HEK293 (cell line): Measurements from ENCODE around the gene RBM4B.
A peak's percentile ranks its signal among the peaks of the same experiment; 100 is the strongest.

Experiments used
- BCL6B ChIP-seq: fragments of 450-650 bp; formaldehyde crosslinking; IDR thresholded peaks from 2 replicates; pipeline ENCODE4 v1.5.1; 2017; ENCODE audit warnings: missing biosample characterization, missing genetic modification characterization
- KLF9 ChIP-seq: fragments of 450-650 bp; formaldehyde crosslinking; IDR thresholded peaks from 2 replicates; pipeline ENCODE4 v1.5.1; 2016; ENCODE audit warnings: missing biosample characterization, missing genetic modification characterization, low read depth
- PRDM1 ChIP-seq: fragments of 450-650 bp; formaldehyde crosslinking; IDR thresholded peaks from 2 replicates; pipeline ENCODE4; 2016; ENCODE audit warnings: missing biosample characterization, missing genetic modification characterization
- PRDM10 ChIP-seq: fragments of 450-650 bp; formaldehyde crosslinking; IDR thresholded peaks from 2 replicates; pipeline ENCODE4 v1.5.1; 2016; ENCODE audit warnings: missing biosample characterization, missing genetic modification characterization
- PRDM6 ChIP-seq: fragments of 450-650 bp; formaldehyde crosslinking; IDR thresholded peaks from 2 replicates; pipeline ENCODE4 v1.5.1; 2017; ENCODE audit warnings: missing biosample characterization, missing genetic modification characterization
- SALL2 ChIP-seq: fragments of 450-650 bp; formaldehyde crosslinking; IDR thresholded peaks from 2 replicates; pipeline ENCODE4 v1.5.0; 2017; ENCODE audit warnings: missing biosample characterization, mild to moderate bottlenecking, missing genetic modification characterization, borderline replicate concordance
- SCRT2 ChIP-seq: fragments of 450-650 bp; formaldehyde crosslinking; IDR thresholded peaks from 2 replicates; pipeline ENCODE4 v1.5.1; 2016; ENCODE audit warnings: missing biosample characterization, missing genetic modification characterization
- SETDB1 ChIP-seq: IDR thresholded peaks from one replicate; pipeline ENCODE4 v1.6.1; 2017; ENCODE audit warnings: mild to moderate bottlenecking, low read length, moderate library complexity, mixed read lengths; ENCODE audit not compliant: insufficient read length
- TCF7L2 ChIP-seq: IDR thresholded peaks from 2 replicates; pipeline ENCODE4 v1.6.1; 2011; ENCODE audit warnings: low read depth, mild to moderate bottlenecking, inconsistent platforms, low read length, moderate library complexity, borderline replicate concordance
- YY2 ChIP-seq: fragments of 450-650 bp; formaldehyde crosslinking; IDR thresholded peaks from 2 replicates; pipeline ENCODE4 v1.5.1; 2016; ENCODE audit warnings: missing biosample characterization, missing genetic modification characterization
- ZBTB26 ChIP-seq: fragments of 450-650 bp; formaldehyde crosslinking; optimal IDR thresholded peaks from 2 replicates; pipeline ENCODE3; 2016; ENCODE audit warnings: missing biosample characterization, mild to moderate bottlenecking, missing genetic modification characterization
- ZBTB49 ChIP-seq: fragments of 450-650 bp; formaldehyde crosslinking; IDR thresholded peaks from 2 replicates; pipeline ENCODE4 v1.5.1; 2016; ENCODE audit warnings: missing biosample characterization, missing genetic modification characterization, low read depth
- ZEB2 ChIP-seq: fragments of 450-650 bp; formaldehyde crosslinking; IDR thresholded peaks from 2 replicates; pipeline ENCODE4 v1.5.1; 2016; ENCODE audit warnings: missing biosample characterization, missing genetic modification characterization
- ZFP37 ChIP-seq: fragments of 450-650 bp; formaldehyde crosslinking; IDR thresholded peaks from 2 replicates; pipeline ENCODE4 v1.5.1; 2016; ENCODE audit warnings: missing biosample characterization, missing genetic modification characterization
- ZFP41 ChIP-seq: fragments of 450-650 bp; formaldehyde crosslinking; IDR thresholded peaks from 2 replicates; pipeline ENCODE4 v1.5.1; 2016; ENCODE audit warnings: missing biosample characterization, missing genetic modification characterization, borderline replicate concordance
- ZNF114 ChIP-seq: fragments of 450-650 bp; formaldehyde crosslinking; IDR thresholded peaks from 2 replicates; pipeline ENCODE4 v1.5.0; 2017; ENCODE audit warnings: missing biosample characterization, missing genetic modification characterization
- ZNF19 ChIP-seq: fragments of 450-650 bp; formaldehyde crosslinking; IDR thresholded peaks from 2 replicates; pipeline ENCODE4; 2016; ENCODE audit warnings: missing biosample characterization, missing genetic modification characterization, low read depth
- ZNF223 ChIP-seq: fragments of 450-650 bp; formaldehyde crosslinking; IDR thresholded peaks from 2 replicates; pipeline ENCODE4 v1.5.1; 2016; ENCODE audit warnings: missing biosample characterization, missing genetic modification characterization
- ZNF423 ChIP-seq: fragments of 450-650 bp; formaldehyde crosslinking; IDR thresholded peaks from 2 replicates; pipeline ENCODE4 v1.5.1; 2016; ENCODE audit warnings: missing biosample characterization, missing genetic modification characterization
- ZNF433 ChIP-seq: fragments of 450-650 bp; formaldehyde crosslinking; IDR thresholded peaks from 2 replicates; pipeline ENCODE4 v1.5.1; 2016; ENCODE audit warnings: missing biosample characterization, missing genetic modification characterization, low read depth
- ZNF449 ChIP-seq: fragments of 450-650 bp; formaldehyde crosslinking; IDR thresholded peaks from 2 replicates; pipeline ENCODE4 v1.5.1; 2017; ENCODE audit warnings: missing biosample characterization, mild to moderate bottlenecking, missing genetic modification characterization, moderate library complexity
- ZNF514 ChIP-seq: fragments of 450-650 bp; formaldehyde crosslinking; IDR thresholded peaks from 2 replicates; pipeline ENCODE4 v1.5.1; 2016; ENCODE audit warnings: missing biosample characterization, missing genetic modification characterization
- ZNF558 ChIP-seq: fragments of 450-650 bp; formaldehyde crosslinking; IDR thresholded peaks from 2 replicates; pipeline ENCODE4 v1.5.1; 2016; ENCODE audit warnings: missing biosample characterization, missing genetic modification characterization
- ZNF580 ChIP-seq: fragments of 450-650 bp; formaldehyde crosslinking; IDR thresholded peaks from 2 replicates; pipeline ENCODE4 v1.5.1; 2016; ENCODE audit warnings: missing biosample characterization, missing genetic modification characterization
- ZNF701 ChIP-seq: fragments of 450-650 bp; formaldehyde crosslinking; IDR thresholded peaks from 2 replicates; pipeline ENCODE4 v1.5.1; 2016; ENCODE audit warnings: missing biosample characterization, missing genetic modification characterization
- ZNF768 ChIP-seq: fragments of 450-650 bp; formaldehyde crosslinking; IDR thresholded peaks from 2 replicates; pipeline ENCODE4 v1.5.1; 2018; ENCODE audit warnings: missing biosample characterization, mild to moderate bottlenecking, missing genetic modification characterization
- ZNF830 ChIP-seq: fragments of 450-650 bp; IDR thresholded peaks from 2 replicates; pipeline ENCODE4 v1.5.0; 2018; ENCODE audit warnings: missing biosample characterization, missing genetic modification characterization, low read depth, mild to moderate bottlenecking, moderate library complexity

Gene RBM4B

GRCh38 chr11:66638177-66639065 lies 39.3 kb downstream of the RBM4B start, which contains the start of gene RBM4 (continued):
- peak; percentile 92 for TF ChIP-seq ZEB2 (tag by site-specific recombination)
- no peak for TF ChIP-seq PRDM6 (tag by site-specific recombination)
- TF ChIP-seq SALL2: no peak
- TF ChIP-seq YY2 (tag by site-specific recombination): peak; percentile 30; the same call in 1 of the 2 replicates
- TF ChIP-seq ZNF19 (tag by site-specific recombination): no peak
- no peak for TF ChIP-seq ZNF514 (tag by site-specific recombination)
- no peak for TF ChIP-seq TCF7L2
- 0 out of 2 replicates have a peak, but pooled peaks have one; percentile 60 for TF ChIP-seq ZNF580 (tag by site-specific recombination)
- TF ChIP-seq ZNF558 (tag by site-specific recombination): no peak
- TF ChIP-seq ZNF223: no peak
- TF ChIP-seq SCRT2: no peak
- no peak for TF ChIP-seq ZBTB49
- TF ChIP-seq ZNF449 (tag by site-specific recombination): peak; percentile 23; the same call in 1 of the 2 replicates
- no peak; the same call in 1 of the 2 replicates for TF ChIP-seq ZFP37 (tag by site-specific recombination)
- TF ChIP-seq PRDM1: no peak
- peak; percentile 37; the same call in 1 of the 2 replicates for TF ChIP-seq KLF9
- peak; percentile 57 for TF ChIP-seq ZBTB26 (tag by site-specific recombination)
- TF ChIP-seq ZNF423 (tag by site-specific recombination): peak; percentile 40; the same call in 1 of the 2 replicates
- no peak for TF ChIP-seq ZNF830 (tag by site-specific recombination)
- TF ChIP-seq ZNF433: no peak
- peak; percentile 55; the same call in 1 of the 2 replicates for TF ChIP-seq PRDM10
- TF ChIP-seq SETDB1: no peak
- TF ChIP-seq ZNF114 (tag by site-specific recombination): no peak
- TF ChIP-seq ZFP41 (tag by site-specific recombination): no peak
- no peak for TF ChIP-seq BCL6B
- no peak for TF ChIP-seq ZNF701
- no peak for TF ChIP-seq ZNF768 (tag by site-specific recombination)
